Fibroblast of upper back skin (primary cell): Measurements from ENCODE around the gene TTF2.
A peak's percentile ranks its signal among the peaks of the same experiment; 100 is the strongest.
"Not testable (repeated sequence)": the region's sequence is repeated elsewhere in the genome, so short reads cannot be mapped to it uniquely, and the experiment has no call there.

Source experiments
- DNase-seq: peaks from one replicate; pipeline ENCODE4 v3.0.0-alpha.2; 2013

TTF2 gene

GRCh38 chr1:117122330-117123025, 62.4 kb downstream of the TTF2 start:
- DNase-seq: no peak

- DNase-seq: no peak
Measured at GRCh38 chr1:117123274-117123673, 63.1 kb downstream of the TTF2 start.

- DNase-seq: no peak
Measured at GRCh38 chr1:117124661-117125060, 64.5 kb downstream of the TTF2 start.

GRCh38 chr1:117127795-117128194, 67.7 kb downstream of the TTF2 start:
- DNase-seq: no peak

DNA sequence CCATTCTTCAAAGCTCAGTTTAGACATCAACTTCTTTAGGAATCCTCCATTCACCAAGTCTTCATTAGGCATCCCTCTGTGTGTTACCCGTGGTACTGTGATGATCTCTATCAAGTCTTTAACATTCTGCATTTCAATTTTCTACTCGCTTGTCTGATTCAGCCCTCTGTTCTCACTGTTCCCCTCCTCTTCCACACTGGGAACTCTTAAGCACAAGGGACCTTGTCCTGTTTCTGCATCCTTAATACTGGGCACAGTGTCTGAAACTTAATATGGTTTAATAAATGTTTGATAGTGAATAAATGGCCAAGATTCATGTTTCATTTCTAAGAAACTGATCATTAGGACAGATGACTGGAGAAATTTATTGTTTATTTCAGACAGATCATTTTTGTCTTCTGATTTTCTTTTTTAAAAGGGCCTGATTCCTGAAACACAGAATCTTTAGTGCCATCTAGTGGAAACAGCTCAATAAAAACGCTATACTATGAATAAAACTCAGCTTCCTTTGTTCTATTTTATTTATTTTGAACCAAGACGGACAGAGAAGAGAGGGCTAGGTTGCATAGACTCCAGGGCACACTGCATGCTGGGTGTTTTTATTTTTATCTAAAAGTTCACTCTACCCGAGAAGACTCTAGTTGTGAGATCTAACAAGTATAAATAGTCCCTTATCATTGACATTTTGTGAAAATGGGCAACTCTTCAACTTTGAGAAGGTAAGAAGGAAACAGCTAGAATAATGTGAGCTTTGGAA, 68.4 kb downstream of the TTF2 start:
- peak; percentile 59 for DNase-seq

DNA sequence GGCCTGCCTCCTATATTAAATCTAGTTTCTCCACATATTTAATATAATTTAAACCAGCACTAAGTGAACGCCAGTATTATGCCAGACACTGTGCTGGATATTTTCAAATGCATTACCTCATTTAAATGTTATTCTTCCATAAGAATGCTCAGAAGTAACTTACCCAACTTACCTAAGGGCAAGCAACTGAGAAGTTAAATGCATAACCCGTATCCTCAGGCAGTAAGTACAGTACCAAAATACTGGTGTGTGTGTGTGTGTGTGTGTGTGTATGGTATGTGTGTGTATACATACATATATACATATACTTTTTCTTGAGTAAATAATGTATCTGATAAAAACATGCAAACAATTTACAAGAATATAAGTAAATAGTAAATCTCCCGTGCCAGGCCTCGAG, 70.4 kb downstream of the TTF2 start:
- DNase-seq: no peak

DNA sequence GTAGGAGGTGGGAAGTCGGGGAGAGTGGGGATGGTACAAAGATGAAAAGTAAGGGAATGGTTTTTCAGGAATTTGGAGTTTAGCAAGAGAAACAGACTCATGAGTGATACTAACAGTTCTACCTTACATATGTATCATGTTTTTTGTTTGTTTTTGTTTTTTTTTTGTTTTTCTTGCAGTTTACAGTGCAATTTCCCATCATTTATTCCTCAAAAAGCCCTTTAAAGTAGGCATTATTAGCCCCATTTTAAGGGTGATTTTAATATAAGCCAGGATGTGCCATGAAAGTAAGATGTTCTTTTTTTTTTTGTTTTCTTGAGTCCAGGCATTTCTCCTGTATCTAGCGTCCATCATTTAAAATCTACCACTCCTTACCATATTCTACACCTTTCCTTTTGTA, 75.2 kb downstream of the TTF2 start:
- no peak for DNase-seq

- DNase-seq: no peak
Measured at GRCh38 chr1:117136749-117137148, 76.6 kb downstream of the TTF2 start.

DNA sequence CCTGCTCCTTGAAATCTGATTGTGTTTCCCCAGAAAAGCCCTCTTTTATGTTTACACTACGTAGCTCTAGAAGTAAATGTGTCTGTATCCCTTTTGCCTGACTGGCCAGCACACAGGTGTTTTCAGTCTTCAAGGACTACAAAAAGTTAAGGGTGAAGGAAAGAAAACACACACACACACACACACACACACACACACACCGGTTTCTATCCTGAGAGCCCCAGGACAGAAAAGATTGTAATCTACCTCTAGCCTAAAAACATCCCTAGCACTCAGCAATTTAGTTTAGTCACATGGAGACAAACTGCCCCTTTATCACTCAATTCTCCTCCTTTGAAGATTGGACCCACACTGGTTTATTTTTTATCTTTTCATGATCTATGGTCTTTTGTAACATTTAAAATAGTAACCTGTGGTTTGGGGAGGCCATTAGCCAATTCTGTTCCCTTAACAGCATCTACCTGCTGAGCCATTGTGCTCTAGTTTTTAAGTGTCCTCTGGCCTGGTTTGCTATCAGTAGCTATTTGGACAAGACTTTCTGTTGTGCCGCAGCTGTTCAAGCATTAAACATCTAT, 77.2 kb downstream of the TTF2 start:
- DNase-seq: no peak

DNA sequence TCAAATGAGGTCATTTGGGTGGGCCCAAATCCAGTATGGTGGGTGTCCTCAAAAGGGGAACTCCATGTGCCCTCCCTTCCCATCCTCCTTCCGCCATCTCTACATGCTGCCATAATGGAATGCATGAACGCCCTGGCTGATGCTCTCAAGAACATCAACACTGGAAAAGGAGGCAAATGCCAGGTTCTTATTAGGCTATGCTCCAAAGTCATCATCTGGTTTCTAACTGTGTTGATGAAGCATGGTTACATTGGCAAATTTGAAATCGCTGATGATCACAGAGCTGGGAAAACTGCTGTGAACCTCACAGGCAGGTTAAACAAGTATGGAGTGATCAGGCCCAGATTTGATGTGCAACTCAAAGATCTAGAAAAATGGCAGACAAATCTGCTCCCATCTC, 78.0 kb downstream of the TTF2 start:
- no peak for DNase-seq

DNA sequence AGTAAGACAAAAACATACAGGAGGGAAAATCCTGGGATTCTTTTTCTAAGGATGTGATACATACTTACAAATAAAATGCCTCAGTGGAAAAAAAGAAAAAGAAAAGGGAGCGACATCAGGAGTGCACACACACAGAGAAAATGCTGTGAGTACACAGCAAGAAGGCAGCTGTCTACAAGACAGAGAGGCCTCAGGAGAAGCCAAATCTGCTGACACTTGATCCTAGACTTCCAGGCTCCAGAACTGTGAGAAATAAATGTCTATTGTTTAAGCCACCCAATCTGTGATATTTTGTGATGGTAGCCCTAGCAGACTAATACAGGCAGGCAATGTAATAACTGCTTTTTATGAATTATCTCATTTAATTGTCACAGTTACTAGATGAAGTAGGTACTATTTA, 78.4 kb downstream of the TTF2 start:
- DNase-seq: no peak

GRCh38 chr1:117142200-117142599, 82.1 kb downstream of the TTF2 start:
- DNase-seq: peak; percentile 83

DNA sequence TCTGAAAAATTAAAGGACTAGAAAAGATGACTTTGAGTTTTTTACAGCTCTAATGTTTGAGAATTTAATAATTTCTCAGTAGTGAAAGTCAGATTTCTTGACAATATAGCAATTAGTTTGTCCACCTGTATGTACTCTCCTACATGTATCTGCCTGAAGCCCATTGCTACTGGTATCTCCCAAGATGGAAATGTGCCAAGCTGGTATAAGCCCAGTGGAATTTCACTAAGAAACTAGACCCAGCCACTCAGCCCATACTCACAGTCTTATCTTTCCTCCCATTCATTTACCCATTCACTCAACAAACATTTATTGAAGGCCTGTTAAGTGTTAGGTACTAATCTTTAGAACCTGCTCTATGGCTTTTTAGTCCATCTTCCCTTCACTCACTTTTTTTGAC, 83.0 kb downstream of the TTF2 start:
- DNase-seq: no peak

DNA sequence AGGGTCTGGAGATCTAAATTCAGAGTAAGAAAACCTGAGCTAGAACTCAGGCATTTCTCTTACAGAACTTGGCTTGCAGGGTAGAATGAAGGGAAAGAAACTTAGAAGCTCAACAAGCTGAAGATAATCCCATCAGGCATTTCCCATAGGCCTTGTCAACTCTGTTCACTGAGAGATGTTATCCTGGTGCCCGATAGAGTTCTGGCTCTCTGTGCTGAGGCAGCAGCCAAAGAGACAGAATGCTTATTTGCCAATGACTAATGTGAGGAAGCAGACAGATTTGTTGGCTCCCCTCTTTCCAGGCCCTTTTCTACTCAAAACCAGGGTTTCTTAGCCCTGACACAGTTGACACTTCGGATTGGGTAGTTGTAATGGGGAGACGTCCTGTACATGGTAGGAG, 83.7 kb downstream of the TTF2 start:
- no peak for DNase-seq

DNA sequence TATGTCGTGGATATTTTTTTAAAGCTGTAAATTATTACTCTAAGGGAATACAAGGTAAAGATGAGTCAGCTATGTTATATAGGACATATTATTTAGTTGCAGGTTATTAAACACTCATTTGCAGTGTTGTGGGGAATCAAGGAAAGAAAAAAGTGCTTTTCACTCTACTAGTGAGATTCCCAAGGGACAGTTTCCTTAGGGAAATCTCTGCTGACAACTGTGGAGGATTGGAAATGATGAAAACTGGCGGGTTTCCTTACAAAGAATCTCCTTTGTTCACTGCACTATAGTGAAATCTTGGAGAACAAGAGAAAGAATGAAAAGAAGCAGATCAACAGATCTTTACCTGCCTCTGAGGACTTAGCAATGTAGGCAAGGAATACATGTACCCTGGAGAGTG, 85.9 kb downstream of the TTF2 start:
- DNase-seq: no peak

DNA sequence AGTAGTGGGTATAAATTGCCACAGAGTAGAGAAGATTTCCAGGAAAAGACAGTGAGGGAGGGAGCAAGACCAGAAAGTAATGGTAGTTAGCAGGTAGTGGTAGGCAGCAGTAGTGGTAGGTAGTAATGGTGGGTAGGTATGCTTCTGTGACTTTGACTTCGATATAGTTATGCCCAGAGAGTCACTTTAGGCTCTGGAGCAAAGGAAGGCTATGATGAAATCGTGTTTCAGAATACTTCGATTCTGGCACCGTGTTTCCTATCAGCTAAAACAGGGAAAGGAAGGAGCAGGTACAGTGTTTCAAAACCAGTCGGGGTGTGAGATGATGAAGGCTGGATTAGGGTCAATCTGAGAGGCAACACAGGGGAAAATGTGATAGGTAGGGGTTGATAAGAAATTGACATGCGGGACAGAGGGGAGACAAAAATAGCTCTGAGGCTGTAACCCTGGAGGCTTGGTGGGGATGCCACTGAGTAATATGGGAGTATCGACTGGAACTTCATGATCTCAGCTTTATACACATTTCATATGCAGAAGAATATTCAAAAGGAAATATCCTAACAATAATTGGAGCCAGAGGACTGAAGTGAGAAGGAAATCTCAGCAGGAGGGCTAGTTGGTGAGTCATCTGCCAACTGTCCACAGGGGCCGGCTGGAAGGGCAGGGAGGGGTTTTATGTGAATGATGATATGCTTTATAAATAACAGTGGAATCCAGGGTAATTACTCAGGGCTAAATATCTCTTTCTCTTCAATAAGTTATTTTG, 86.6 kb downstream of the TTF2 start:
- DNase-seq: peak; percentile 97

GRCh38 chr1:117147341-117147831, 87.3 kb downstream of the TTF2 start:
- DNase-seq: no peak

GRCh38 chr1:117147856-117148588, 87.9 kb downstream of the TTF2 start:
- peak; percentile 62 for DNase-seq

DNA sequence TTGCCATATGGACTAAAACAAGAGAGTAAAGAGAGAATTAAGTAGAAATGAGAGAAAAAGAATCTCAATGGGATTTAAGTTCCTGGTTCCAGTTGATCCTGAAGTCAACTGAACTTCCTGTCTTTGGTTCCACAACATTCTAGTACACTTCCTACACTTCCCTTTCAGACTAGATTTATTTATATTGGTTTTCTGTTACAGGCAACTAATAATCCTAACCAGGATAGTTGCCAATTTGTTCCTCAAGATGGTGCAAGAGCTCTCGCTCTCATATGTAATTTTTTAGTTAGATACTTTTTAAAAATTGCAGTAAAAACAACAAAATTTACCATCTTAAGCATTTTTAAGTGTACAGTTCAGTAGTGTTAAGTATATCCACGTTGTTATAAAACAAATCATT, 90.2 kb downstream of the TTF2 start:
- DNase-seq: no peak

GRCh38 chr1:117151305-117151704, 91.2 kb downstream of the TTF2 start:
- DNase-seq: not testable (repeated sequence)
